Cardiac septum (tissue), 1 donor: ENCODE results near the gene C2orf92. TPM values are rescaled to one million over a fixed set of nuclear protein-coding genes. Genes with fewer than 3 reads are reported as not detected.
"Not testable (repeated sequence)": the region's sequence is repeated elsewhere in the genome, so short reads cannot be mapped to it uniquely, and the experiment has no call there.

Experiments used
- DNase-seq: peaks from one replicate; pipeline ENCODE4 v3.0.0-alpha.2; 2020; ENCODE audit warnings: low spot score
- intact Hi-C: fragments of 100-400 bp; cut with DNase I; formaldehyde crosslinking; loops from one replicate; pipeline ENCODE4 v1.14.0; 2022
- total RNA-seq: library from RNA; stranded (reverse); fragmentation: NEBNext Ultra II Directional; extraction: Animal tissue kit (Norgen Biotek cat#: 25700); gene quantifications from one replicate; pipeline ENCODE4 v1.2.1, GENCODE V29; 2021
- donor health status: DM: no; HTN: no; CAD: no.

Gene C2orf92
- total RNA-seq, 1 donor from 2014 or later: 4.6 TPM

- DNase-seq, intact Hi-C loops: not testable (repeated sequence)
Observed at GRCh38 chr2:97687235-97687634, 17.7 kb downstream of the C2orf92 start.

GRCh38 chr2:97688062-97688827 is 18.7 kb downstream of the C2orf92 start:
- no peak for DNase-seq
- intact Hi-C loops: no loop called here

GRCh38 chr2:97691166-97691565 is 21.7 kb downstream of the C2orf92 start:
- intact Hi-C loops: loop anchor here (10.0 kb wide), 1 partner anchor 1626 kb away; no protein-coding TSS in a partner anchor

DNA sequence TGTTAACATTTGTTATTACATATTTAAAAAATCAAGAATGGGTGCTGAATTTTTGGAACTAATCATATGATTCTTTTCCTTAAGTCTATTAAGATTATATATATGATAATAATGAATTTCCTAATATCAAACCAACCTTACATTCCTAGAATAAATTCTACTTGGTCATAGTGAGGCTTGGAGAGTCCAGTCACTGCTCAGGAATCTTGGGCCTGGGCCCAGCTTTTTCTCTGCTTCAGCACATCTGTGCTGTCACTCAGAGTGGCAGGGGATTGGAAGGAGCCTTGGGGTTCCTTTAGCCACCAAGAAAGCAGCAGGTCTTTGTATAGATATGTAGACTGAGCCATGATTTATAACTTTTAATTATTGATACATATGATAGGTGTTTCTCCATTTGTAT is 24.0 kb downstream of the C2orf92 start:
- intact Hi-C loops: loop anchor here (10.0 kb wide), 1 partner anchor 1629 kb away; no protein-coding TSS in a partner anchor
- no peak for DNase-seq

More at GRCh38 chr2:97691166-97691565, 21.7 kb downstream of the C2orf92 start:
- no peak for DNase-seq

DNA sequence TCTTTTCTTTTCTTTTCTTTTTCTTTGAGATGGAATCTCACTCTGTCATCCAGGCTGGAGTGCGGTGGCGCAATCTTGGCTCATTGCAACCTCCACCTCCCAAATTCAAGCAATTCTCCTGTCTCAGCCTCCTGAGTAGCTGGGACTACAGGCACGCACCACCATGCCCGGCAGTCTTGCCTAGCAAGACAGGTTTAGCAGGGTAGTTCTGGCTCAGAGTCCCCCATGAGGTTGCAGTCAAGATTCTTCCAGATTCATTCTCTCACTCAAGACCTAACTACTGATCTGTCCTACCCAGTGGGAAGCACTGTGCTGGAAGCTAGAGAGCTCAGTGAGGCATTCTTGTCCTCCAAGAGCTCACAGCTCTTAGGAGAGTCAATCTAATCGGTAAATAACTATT is 26.2 kb downstream of the C2orf92 start:
- DNase-seq: no peak
- intact Hi-C loops: loop anchor here (10.0 kb wide), 1 partner anchor 1631 kb away; no protein-coding TSS in a partner anchor

GRCh38 chr2:97697252-97698235 is 28.0 kb downstream of the C2orf92 start:
- intact Hi-C loops: loop anchor here (1.0 to 10.0 kb wide), 2 partner anchors 106 to 1633 kb away; no protein-coding TSS in a partner anchor
- DNase-seq: peak; percentile 95

GRCh38 chr2:97698530-97698929 is 29.0 kb downstream of the C2orf92 start:
- intact Hi-C loops: loop anchor here (10.0 kb wide), 1 partner anchor 1634 kb away; no protein-coding TSS in a partner anchor
- DNase-seq: no peak

DNA sequence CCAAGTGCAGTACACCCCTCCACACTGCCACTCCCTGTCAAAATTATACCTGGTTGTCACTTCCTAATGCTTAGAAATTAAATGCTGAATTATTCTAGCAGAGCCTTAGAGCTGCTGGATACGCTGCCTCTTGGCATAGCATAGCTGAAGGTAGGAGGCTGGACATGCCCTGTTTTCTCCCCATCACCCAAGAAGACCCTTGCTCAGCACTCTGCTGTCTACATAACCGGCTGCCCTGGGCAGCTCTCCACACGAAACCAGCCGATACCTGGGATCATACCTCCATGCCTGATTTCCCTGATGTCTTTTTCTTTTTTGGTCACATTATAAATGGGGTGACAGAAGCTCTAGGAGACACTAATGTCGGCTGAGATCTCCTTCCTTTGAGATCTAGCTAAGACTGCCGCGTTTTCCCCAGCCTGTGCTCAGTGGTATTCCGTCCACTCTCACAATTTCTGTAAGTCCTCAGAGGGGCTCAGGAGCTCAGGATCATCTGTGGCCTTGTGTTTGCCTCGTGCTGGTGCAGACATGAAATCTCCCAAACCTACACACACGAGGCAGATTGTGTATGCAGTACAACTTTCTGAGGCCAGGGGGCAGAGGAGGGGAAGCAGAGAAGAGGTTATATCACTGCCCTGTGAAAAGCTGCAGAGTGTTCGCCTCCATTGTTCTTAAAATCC is 30.4 kb downstream of the C2orf92 start:
- no peak for DNase-seq
- intact Hi-C loops: loop anchor here (5.0 to 10.0 kb wide), 2 partner anchors 682 to 1635 kb away; no protein-coding TSS in a partner anchor

GRCh38 chr2:97701186-97701585 is 31.7 kb downstream of the C2orf92 start:
- intact Hi-C loops: loop anchor here (5.0 kb wide), 1 partner anchor 681 kb away; no protein-coding TSS in a partner anchor
- no peak for DNase-seq

DNA sequence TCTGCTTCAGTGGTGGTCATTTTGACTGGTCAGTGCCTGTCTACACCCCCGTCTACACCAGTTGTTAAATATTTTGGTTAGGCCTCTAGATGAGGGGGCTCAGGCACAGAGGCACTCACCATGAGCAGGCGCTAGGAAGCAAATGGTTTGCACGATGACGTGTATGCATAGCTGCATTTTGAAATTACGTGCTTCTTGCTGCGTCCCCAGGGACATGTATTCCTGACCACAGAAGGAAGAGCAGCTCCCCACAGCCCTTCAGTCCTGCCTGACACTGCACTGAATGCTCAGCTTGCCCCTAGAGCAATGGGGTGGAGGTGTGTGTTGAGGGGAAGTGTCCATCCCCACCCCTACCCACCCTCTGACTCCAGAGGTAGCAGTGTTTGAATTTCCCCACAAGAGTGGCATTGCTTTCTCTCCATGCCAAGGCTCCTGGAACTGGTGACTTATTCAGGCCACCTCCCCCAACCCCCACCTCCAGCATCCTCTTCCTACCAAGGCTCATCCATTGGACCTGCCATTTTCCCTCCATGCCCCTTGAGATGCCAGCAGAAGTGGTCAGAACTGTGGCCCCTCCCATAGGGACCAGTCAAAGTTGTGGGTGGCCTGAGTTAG is 32.4 kb downstream of the C2orf92 start:
- intact Hi-C loops: loop anchor here (5.0 kb wide), 1 partner anchor 680 kb away; no protein-coding TSS in a partner anchor
- no peak for DNase-seq

- no peak for DNase-seq
- intact Hi-C loops: loop anchor here (5.0 kb wide), 1 partner anchor 679 kb away; no protein-coding TSS in a partner anchor
Observed at GRCh38 chr2:97702731-97703470, 33.4 kb downstream of the C2orf92 start.

DNA sequence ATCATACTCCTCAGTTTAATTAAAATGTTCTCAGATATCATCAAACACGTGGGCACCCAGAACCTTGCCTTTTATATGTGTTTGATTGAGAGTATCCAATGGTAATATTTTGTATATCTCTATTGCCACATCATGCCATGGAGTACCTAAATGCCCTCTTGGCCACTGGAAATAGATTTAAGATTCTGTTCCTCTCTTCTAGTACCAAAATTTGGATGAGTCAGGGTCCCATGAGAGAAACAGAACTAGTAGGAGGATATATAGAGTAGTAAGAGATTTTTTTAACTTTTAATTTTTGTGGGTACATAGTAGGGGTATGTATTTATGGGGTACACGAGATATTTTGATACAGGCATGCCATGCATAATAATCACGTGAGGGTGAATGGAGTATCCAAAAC is 34.2 kb downstream of the C2orf92 start:
- intact Hi-C loops: loop anchor here (5.0 kb wide), 1 partner anchor 679 kb away; no protein-coding TSS in a partner anchor
- no peak for DNase-seq

- no peak for DNase-seq
- intact Hi-C loops: loop anchor here (5.0 kb wide), 1 partner anchor 677 kb away; no protein-coding TSS in a partner anchor
Observed at GRCh38 chr2:97704989-97705388, 35.5 kb downstream of the C2orf92 start.

- DNase-seq: no peak
- intact Hi-C loops: no loop called here
Observed at GRCh38 chr2:97706112-97706511, 36.6 kb downstream of the C2orf92 start.

DNA sequence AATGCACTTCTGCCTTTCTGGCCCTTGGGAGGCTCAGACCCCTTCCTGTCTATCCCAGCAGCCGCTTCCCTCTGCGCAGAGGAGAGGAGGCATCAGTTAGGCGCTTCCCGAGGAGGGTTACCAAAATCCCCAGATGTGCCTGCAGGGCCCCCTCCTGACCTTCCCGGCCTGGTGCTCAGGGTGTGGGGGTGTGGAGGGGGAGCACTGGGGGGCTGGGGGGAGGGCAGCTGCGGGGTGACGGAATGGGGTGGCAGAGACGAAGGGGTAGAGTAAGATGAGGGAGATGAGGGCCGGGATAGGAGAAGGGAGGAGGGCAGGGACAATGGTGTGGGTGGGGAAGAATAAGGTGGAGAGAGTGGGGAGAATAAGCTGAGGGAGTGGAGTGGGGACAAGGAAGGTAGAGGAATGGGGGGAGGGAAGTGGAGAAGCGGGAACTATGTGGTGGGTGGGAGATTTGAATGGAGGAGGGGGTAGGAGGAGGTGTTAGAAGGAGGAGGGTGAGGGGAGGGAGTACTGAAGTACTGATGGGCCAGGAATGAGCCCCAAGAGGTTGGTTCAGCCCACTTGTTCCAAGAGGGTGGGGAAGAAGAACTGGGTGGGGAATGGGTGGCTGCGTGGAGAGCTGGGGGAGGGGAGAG is 37.3 kb downstream of the C2orf92 start:
- intact Hi-C loops: no loop called here

DNA sequence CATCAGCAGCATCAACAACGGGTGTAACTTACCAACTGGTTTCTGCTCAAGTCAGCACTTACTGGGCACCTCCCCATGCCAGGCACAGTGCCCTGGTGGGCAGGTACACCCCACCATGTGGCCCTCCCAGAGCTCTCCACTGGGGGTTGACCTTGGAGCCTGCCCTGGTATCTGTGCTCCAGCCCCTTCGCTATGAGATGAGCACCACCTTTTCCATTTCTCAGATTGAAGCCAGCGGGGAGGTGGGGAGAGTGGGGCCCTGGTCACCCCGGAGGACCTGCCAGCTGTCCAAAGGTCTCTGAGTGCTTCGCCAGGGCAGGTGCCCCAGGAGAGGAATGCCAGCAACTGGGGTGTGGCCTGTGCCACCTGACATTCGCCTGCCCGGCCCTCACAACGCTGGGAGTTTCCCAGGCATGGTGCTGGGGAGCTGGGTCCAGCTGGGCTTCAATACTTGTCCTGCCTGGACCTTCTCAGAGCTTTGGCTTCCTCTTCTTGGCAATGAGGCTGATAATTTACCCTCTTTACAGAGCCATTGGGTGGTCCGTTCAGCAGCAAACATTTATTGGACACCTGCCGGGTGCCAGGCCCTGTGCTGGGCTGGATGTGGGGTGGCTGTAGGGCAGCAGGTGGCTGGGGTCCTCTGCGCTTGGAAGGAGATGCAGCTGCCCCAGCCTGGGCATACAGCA is 38.0 kb downstream of the C2orf92 start:
- DNase-seq: no peak
- intact Hi-C loops: no loop called here

More for the DNA sequence above, 37.3 kb downstream of the C2orf92 start:
- DNase-seq: no peak

DNA sequence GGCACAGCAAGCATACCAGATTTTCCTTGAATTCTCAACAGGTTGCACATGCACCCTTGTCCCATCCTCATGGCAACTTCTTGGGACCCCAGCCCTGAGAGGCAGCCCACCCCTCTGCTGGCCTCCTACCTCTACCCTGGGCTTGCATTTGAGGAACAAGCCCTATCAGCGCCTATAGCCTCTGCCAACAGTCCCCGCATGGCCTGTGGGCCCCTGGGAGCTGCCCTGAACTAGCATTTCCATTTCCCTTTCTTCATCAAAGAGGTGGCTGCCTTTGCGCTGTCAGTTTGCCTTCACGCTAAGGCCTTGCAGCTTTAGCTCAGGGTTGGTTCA is 38.5 kb downstream of the C2orf92 start:
- intact Hi-C loops: no loop called here
- DNase-seq: no peak
